ENCODE results near the gene RASSF3.
"Not testable (repeated sequence)": the region's sequence is repeated elsewhere in the genome, so short reads cannot be mapped to it uniquely, and the experiment has no call there.

The RASSF3 gene

DNA sequence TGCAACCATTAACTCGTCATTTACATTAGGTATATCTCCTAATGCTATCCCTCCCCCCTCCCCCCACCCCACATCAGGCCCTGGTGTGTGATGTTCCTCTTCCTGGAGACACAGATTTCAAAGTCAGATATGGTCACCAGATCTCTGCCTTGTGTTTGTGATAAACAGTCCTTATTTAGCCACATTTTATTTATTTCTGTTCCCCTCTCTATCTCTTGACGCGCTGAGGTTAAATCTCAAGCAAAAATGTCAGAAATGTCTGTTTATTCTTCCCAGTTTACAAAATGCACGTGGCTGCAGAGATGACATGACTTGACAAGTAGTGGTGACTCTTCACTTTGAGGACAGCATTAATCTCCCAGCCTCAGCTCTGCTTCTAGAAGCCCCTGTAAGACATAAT lies 11.5 kb upstream of the RASSF3 start:
- DNase-seq, result no peak

DNA sequence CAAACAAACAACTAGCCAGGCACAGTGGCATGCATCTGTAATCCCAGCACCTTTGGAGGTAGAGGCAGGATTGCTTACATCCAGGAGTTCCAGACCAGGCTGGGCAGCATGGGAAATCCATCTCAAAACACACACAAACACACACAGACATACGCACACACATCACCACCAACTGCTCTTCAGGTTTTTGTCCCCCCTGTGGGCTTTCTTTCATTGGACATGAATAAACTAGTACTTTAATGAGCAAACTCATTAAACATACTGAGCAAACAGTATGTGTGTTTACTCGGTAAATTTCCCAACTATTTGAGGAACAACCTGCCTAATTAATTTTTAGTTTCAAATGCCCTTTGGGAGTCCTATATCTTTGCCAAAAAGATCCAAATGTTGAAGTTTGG lies 10.1 kb upstream of the RASSF3 start:
- no peak for DNase-seq

DNA sequence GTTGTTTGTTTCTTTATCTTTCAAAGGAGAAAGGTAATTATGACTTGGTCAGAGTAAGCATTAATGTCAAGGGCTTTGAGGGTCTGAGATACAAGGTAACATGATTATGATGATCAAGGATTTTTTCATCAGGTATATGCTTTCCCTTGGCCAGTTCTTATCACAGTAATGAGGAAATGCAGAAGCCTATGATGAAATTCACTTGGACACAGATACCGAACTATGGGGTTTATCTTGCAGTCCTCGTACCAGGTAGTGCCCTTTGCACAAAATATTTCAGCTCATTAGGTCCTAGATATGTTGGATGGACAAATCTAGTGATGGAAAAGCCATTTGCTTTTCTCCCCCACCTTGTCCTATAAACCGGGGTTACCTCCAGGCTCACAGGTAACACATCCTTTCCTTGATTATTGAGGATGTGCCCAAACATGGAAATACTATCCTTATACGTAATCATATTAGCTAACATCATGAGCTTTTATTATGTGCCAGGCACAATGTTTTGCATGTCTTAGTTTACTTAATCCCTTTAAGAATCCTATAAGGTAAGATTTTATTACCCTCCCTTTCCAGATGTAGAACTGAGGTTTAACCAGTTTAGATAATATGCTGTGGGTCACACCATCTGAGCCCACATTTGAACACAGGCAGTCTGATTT lies 7.0 kb upstream of the RASSF3 start:
- no peak for DNase-seq

DNA sequence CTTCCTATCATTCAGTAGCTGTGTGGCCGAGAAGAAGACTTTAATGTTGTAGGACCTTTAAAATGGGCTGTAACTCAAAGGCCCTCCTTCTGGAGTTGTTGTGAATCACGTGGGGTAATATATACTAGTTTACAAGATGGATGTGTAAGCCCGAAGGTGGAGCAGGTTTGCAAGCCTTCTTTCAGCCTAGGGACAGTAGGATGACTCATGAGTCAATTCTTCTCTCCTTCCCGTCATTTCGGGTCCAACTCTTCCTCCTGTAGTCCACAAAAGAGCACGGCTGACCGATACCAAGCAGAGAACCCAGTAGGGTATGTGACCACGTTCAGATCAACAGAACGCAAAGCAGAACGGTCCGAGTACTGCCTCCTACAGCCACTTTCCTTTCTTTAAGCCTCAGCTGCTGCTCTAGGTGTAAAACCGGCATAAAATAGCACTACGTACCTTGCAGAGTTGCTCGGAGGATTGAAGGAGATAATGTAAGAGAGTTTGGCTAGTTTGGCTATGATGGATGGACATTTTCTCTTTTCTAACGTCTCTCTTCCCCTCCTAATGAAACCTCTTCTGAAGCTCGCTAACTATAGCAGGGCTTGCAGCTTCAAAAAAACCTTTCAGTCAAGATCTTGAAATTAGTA lies 1.3 kb upstream of the RASSF3 start:
- DNase-seq, result peak; percentile 59

DNA sequence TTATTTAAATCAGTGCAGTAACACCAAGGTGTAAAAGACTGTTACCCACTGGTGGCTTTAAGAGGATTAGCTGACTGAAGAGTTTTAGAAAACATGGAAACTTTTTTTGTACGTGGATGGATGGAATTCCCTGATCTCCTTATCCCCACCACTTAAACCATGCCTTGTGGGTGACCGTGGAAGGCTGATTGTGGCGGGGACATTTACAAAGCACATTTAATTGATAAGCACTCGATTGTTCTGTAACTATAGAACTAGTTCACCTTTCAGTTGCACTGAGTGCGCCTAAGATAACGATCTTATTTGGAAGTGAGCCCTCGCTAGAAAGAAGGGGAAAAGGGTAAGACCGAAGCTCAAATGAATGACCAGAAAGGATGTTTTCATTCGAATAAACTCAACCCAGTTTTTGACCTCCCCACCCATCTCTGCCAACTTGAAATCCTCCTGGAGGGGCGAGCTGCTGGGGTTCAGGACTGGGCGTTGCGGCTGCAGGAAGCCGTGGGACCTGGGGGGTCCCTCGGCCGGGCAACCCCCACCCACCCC lies 688 bp upstream of the RASSF3 start:
- DNase-seq, result peak; percentile 75

DNA sequence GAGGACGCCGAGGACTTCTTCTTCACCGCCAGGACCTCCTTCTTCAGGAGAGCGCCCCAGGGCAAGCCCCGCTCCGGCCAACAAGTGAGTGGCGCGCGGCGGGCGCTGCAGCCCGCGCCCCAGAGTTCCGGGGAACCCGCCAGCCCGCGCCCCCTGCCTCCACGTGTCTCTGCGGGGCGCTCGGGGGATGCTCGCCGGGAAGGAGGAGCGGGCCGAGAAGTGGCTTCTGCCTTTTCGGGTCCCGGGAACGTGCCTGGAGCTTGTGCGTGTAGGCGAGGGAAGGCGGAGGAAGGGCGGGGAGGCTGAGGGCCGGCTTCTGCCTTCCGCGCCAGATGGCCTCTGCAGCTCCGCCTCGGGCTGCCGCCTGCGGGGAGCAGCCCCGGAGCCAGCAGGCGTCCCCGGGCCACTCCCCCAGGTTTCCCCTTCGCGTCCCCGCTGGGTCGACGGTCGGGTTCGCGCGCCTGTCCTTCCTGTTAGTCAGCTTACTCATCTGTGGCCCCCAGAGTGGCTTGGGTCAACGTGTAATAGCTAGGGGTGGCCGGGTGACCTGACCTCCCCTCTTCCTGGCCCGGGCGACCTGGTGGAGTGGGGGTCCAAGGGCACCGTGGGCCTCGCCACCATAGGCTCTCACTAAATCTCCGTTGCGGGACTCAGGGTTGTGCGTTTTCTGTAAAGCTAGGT lies 505 bp downstream of the RASSF3 start:
- DNase-seq, result peak; percentile 89

DNA sequence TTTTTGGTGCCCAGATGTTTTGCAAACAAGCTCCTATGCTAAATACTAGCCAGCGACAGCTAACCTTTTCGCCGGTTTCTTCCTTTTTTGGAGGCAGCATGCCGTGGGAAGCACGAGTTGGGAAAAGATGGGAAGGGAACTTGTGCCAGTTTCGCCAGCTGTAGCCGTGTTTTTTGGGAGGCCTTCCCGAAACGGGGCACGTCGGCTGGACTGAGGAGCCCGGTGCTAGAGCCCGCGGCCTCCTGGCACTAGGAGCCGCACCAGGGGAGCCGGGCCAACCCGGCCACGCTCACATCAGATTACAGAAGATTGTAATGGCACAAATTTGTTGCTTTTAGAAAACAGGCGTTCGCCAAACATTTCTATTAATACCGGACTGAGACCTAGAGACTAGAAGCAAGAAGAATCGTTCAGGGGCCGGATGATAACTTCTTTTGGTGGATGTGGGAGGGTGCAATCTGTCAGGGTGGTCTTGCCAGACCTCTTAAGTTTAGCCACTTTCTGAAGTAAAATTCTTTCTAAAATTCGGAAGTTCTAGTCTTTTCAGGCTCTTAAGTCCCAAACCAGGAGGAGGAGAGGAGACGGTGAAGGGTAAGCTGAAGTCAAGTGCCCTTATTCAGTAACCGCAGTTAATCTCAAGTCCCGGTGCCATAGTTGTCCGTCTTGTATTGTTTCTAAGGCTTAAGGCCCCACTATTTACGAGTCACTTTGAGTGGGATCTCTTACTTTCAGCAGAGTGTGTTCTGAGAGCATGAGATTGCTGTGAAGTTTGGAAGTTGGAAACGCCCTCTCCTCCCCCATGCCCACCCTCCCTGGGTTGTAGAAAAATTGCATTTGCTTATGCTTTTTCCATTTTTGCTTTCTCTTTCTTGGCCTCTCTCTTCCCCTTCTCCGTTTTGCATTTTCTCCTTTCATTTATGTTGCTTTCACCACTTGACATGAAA lies 1.3 kb downstream of the RASSF3 start:
- DNase-seq, result no peak

DNA sequence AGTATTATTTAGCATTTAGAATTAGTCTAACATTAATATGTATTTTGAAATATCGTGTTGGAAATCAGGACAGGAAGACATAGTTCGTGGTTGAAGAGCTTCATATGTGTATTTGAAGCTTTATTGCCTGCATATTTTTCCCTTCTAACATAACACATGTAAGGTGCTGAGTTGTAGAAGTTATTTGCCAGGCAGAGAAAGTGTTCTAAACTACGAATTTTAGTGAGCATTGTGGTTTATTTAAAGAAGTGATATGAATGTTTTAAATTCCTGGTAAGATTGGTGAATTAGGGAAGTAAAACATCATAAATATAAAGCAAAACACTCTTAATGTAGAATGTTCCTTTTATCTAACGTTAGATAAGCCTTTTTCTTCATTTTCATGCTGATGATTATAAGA lies 2.5 kb downstream of the RASSF3 start:
- no peak for DNase-seq

DNA sequence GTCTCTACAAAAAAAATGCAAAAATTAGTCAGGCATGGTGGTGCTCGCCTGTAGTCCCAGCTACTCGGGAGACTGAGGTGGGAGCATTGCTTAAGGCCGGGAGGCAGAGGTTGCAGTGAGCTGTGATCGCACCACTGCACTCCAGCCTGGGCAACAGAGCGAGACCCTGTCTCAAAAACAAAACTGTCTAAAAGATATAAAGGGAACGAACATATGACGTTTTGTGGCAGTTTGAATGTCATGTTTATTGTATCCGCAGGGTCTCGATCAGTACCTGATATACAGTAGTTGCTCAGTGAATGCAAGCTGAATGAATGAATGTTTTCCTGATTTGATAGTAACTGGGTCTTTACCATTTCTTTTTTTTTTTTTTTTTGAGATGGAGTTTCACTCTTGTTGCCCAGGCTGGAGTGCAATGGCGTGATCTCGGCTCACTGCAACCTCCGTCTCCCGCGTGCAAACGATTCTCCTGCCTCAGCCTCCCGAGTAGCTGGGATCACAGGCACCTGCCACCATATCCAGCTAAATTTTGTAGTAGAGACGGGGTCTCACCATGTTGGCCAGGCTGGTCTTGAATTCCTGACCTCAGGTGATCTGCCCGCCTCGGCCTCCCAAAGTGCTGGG lies 3.6 kb downstream of the RASSF3 start:
- not testable (repeated sequence) for DNase-seq

DNA sequence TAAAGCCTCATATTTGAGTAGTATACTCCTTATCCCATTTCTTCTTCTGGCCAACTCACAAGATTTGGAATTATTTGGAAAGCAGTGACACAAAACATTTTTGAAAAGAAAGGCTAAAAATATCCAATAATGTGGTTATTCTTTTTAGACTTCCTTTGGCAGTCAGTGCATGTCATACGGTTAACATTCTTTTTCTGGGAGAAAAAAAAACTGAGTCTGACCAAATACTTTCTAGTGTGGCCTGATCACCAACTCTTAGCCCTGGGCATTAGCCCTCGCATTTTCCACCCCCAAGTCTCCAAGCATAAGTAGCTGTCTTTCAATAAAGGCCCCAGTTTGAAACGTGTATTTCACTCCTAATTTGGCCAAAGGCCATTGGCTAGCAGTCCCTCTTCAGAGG lies 5.9 kb downstream of the RASSF3 start:
- DNase-seq, result no peak

DNA sequence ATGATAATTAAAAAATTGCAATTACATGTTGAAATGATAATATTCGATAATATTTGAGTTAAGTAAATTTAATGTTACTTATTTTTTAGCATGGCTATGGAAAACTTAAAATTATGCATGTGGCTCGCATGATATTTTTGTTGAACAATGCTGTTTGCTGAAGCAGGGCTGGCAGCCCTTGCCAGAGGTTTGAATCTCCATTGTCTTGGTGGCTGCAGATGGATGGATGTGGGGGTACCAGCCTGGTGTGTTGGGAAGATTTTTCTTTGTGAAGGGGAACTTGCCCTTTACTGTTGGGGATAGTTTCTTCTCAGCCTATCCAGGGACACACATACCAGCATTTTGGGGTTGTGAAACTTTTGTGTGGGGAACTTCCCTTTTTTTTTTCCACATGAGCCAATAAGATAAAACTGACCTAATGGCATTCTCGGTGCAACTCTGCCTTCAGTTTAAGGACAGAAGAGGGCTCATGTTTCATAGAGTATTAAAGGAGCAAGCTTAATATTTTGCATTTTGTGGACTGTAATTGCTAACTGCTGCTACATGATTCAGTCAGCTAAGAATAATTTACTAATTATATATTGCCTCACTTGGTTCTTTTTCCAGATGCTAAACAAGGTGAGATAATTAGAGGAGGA lies 8.8 kb downstream of the RASSF3 start:
- no peak for DNase-seq

DNA sequence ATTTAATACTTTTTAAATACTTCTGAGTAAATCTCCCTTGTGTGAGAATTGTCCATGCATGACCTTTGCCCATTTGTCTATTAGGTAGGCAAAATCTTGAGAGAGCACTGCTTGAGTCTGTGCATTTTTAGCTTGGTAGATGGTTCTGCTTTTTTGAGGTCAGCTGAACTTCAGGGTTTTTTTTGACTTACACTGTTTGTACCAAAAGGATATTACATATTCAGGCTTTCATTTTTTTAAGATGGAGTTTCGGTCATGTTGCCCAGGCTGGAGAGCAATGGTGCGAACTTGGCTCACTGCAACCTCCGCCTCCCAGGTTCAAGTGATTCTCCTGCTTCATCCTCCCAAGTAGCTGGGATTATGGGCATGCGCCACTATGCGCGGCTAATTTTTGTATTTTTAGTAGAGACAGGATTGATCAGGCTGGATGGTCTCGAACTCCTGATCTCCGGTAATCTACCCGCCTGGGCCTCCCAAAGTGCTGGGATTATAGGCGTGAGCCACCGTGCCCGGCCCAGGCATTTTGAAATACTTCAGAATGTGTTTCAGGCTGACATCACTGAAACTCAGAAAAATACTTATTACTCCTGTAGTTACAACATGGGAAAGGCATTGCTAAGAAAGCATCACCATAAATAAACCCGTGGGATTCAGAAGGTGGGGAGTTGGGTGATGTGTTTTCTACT lies 11.1 kb downstream of the RASSF3 start:
- DNase-seq, result no peak

DNA sequence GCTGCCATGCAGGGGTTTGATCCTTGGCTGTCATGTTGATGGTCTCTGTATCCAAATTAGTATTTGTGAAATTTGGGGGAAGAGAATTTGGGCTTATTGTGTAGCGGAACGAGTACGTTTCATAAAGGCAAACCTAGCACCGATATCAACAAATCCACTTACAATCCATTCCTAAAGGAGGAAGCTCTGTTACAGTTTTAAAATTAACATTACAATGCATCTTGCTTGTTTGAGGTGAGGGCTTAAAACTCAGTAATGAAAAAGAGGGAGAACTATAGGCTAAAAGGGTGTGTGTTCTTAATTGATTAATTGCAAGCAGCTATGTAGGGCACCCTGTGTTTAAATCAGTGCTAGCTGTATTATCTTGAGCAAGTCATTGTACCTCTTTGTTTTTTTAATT lies 13.7 kb downstream of the RASSF3 start:
- DNase-seq, result no peak

DNA sequence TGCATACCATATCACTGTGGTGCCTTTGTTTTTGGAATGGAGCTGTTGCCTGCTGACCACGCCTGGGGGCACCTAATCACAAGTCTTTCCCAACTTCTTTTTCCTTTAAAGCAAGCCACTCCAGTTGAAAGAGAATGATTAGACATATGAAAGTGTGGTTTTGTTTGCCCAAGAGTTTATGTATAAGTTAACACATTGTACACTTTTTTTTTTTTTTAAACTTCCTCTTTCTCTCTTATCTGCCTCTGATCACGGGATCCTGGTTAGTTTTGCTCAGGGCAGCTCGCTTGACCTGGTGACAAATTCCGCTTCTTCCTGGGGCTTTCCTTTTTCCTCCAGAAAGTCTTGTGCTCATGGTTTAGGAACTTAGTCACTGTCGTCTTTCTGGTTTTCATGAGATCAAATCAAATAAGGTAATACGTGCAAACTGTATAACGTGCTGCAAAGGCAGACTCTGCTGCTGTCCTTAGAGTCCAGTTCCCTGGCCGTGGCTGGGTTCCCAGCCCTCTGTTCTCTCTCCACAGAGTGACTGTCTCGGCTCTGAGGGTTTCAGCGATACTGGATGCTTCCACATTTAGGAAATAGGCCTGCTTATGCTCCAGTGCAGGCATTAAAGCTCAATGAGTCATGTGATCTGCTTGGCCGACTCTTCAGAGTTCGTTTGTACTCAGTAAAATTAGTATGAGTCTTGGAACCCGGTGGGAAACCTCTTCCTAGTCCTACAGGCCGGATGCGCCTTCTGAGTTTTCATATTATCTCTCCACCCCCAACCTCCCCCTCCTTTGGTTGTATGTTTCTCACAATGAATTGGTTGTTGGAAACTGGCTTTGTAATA lies 15.2 kb downstream of the RASSF3 start:
- DNase-seq, result peak; percentile 61

DNA sequence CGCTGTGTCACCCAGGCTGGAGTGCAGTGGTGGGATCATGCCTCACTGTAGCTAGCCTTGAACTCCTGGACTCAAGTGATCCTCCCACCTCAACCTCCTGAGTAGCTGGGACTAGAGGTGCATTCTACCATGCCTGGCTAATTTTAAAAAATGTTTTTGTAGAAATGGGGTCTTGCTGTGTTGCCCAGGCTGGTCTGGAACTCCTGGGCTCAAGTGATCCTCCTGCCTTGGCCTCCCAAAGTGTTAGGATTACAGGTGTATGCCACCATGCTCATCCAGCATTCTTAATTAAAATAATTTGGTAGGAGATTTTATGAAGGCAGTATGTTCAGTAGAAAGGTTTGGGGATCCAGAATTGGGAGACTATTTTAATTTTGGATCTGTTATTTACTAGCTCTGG lies 16.3 kb downstream of the RASSF3 start:
- not testable (repeated sequence) for DNase-seq

DNA sequence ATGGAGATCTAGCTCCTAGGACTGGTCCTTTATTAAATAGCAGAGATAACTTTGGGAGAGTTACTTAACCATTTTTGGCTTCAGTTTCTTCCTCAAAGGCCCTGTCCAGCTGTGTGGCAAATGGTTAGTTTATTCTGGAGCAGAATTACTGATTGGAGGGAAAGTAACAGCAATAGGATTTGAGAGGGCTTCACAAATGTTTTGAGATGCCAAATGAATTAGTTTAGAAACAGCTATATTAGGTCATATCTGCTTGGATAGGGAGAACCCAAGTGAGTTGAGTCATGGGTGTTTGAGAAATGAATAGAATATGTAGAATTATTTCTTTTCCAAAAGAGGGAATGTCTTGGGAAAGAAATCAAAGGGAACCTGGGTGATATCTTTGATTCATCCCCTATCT lies 17.5 kb downstream of the RASSF3 start:
- DNase-seq, result no peak

DNA sequence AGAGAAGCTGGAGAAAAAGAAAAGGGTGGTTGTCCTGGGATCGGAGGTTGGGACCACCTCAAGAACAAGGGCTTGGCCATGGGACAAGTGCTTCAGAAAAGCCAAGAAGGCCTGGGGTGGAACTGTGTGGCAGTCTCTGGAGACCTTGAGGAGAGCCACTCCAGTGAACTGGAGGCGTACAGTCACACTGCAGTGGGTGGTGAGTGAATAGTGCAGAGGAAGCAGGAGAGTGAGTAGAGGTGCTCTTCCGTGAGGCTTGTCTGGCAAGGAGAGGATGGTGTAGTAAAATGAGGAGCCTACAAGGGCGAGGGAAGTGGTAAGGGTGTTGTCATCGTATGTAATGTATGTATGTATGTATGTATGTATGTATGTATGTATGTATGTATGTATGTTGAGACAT lies 20.9 kb downstream of the RASSF3 start:
- no peak for DNase-seq

DNA sequence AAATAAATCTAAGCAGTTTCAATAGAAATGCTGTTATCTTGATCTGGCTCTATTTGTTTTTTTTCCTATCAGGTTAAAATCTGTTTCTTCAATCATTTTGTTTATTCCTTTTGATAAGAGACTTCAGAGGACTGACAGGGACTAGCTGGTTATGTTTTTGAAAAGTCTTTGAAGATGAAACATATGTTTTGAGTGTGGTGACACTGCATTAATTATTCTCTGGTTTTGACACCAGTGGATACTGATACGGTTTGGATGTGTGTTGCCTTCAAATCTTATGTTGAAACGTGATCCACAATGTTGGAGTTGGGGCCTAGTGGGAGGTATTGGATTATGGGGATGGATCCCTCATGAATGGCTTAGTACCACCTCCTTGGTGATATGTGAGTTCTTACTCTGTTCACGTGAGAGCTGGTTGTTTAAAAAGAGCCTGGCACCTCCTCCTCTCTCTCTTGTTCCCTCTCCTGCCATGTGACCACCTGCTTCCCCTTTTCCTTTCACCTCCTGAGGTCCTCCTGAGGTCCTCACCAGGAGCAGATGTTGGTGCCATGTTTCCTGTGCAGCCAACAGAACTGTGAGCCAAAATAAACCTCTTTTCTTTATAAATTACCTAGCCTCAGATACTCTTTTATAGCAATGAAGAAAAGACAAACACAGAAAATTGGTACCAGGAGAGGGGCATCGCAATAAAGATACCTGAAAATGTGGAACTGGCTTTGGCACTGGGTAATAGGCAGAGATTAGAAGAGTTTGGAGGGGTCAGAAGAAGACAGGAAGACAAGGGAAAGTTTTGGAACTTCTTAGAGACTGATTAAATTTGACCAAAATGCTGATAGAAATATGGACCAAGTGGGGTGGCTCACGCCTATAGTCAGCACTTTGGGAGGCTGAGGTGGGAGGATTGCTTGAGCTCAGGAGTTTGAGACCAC lies 23.0 kb downstream of the RASSF3 start:
- DNase-seq, result no peak

DNA sequence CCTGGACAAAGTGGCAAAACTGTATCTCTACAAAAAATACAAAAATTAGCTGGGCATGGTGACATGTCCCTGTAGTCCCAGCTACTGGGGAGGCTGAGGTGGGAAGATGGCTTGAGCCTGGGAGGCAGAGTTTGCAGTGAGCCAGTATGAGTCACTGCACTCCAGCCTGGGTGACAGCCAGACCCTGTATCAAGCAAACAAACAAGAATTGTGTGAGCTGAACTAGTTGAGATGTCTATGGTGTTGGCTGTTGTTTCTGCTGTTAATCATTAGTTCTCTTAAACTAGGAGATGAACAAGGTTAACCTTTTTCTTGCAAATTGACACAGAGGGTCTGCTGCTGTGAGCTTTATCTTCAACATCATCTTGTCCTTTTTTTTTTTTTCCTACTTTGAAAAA lies 23.6 kb downstream of the RASSF3 start:
- DNase-seq, result no peak
